OCI-LY7 (cell line): ENCODE data around the gene AGAP5. TPM values are rescaled to one million over a fixed set of nuclear protein-coding genes. Genes with fewer than 3 reads are reported as not detected.

Experiments used
- BruUV-seq: library from RNA; stranded (reverse); fragments of 400-500 nt; replicated peaks from 2 replicates; lab custom pipeline; 2021; lab: Mats Ljungman, UMichigan
- CTCF ChIA-PET: fragments of 300-600 bp; sonication (Branson Sonifier 250); formaldehyde crosslinking; loops from one replicate; lab custom pipeline; 2022; ENCODE audit warnings: antibody characterized with exemption; ENCODE audit not compliant: unreplicated experiment; lab: Charles Lee
- POLR2A ChIA-PET: fragments of 300-600 bp; sonication (Branson Sonifier 250); formaldehyde crosslinking; loops from one replicate; lab custom pipeline; 2022; ENCODE audit warnings: antibody characterized with exemption; lab: Charles Lee
- DNase-seq: peaks from one replicate; pipeline ENCODE4 v3.0.0-alpha.2; 2015; ENCODE audit warnings: low spot score
- H2AFZ ChIP-seq: fragments of 200-600 bp; sonication (generic), shearing (Covaris generic); 2 replicates; pipeline ENCODE4 v1.6.1; 2014; ENCODE audit warnings: mild to moderate bottlenecking, antibody characterized with exemption, low read length, moderate library complexity
- H3K27ac ChIP-seq: fragments of 200-600 bp; sonication (generic); 2 replicates; pipeline ENCODE4 v1.5.1; 2014; ENCODE audit warnings: mixed run types, low read depth, mild to moderate bottlenecking, moderate library complexity, low read length, inconsistent platforms; ENCODE audit not compliant: poor library complexity, severe bottlenecking
- H3K36me3 ChIP-seq: fragments of 200-600 bp; sonication (generic); 2 replicates; pipeline ENCODE4 v1.6.1; 2014; ENCODE audit warnings: mild to moderate bottlenecking, antibody characterized with exemption, low read length, moderate library complexity, mixed read lengths; ENCODE audit not compliant: insufficient read depth
- H3K4me1 ChIP-seq: fragments of 200-600 bp; sonication (generic); 2 replicates; pipeline ENCODE4 v1.5.1; 2014; ENCODE audit warnings: mild to moderate bottlenecking, low read length; ENCODE audit not compliant: insufficient read depth, poor library complexity, severe bottlenecking
- H3K4me2 ChIP-seq: fragments of 200-600 bp; sonication (generic); 2 replicates; pipeline ENCODE4 v1.6.1; 2014; ENCODE audit warnings: mild to moderate bottlenecking, low read length
- H3K4me3 ChIP-seq: fragments of 200-600 bp; sonication (generic); 2 replicates; pipeline ENCODE4 v1.5.1; 2014; ENCODE audit warnings: mild to moderate bottlenecking, low read depth, low read length; ENCODE audit not compliant: poor library complexity, severe bottlenecking
- H3K79me2 ChIP-seq: fragments of 200-600 bp; sonication (generic); 2 replicates; pipeline ENCODE4 v1.6.1; 2016; ENCODE audit warnings: low read depth, mild to moderate bottlenecking, low read length, moderate library complexity, mixed read lengths; ENCODE audit not compliant: insufficient read depth
- H3K9me2 ChIP-seq: fragments of 200-600 bp; sonication (generic); 2 replicates; pipeline ENCODE4 v1.6.1; 2016; ENCODE audit warnings: mild to moderate bottlenecking, low read length, mixed read lengths; ENCODE audit not compliant: insufficient read depth
- H3K9me3 ChIP-seq: fragments of 200-600 bp; sonication (generic); 2 replicates; pipeline ENCODE4 v1.6.1; 2014; ENCODE audit warnings: mild to moderate bottlenecking, mixed run types, low read length, mixed read lengths
- H4K20me1 ChIP-seq: fragments of 200-600 bp; sonication (generic); 2 replicates; pipeline ENCODE4 v1.6.1; 2014; ENCODE audit warnings: mild to moderate bottlenecking, antibody characterized with exemption, low read length, moderate library complexity, mixed read lengths; ENCODE audit not compliant: insufficient read depth
- EZH2phosphoT487 ChIP-seq: fragments of 200-600 bp; sonication (generic); IDR thresholded peaks from 2 replicates; pipeline ENCODE4 v1.6.1; 2018; ENCODE audit warnings: low read depth, borderline replicate concordance, mild to moderate bottlenecking, mixed run types, antibody characterized with exemption, low read length, moderate library complexity, mixed read lengths
- intact Hi-C: fragments of 100-400 bp; cut with micrococcal nuclease; formaldehyde crosslinking; loops from one replicate; pipeline ENCODE4 v1.10.0; 2022; ENCODE audit not compliant: unreplicated experiment
- total RNA-seq, 2 experiments: library from RNA; depleted of rRNA in 1 of 2; stranded (reverse); fragments of >200 nt in 1 of 2; shearing (Covaris generic) in 1 of 2; gene quantifications; 2 replicates each; pipeline ENCODE4 v1.2.3, GENCODE V29; 2014 to 2022
- TF ChIP-seq, protein P1 (sequence below): fragments of 200-600 bp; sonication (generic); conservative IDR thresholded peaks from 2 replicates; pipeline ENCODE4 v1.5.1; 2014; ENCODE audit warnings: mild to moderate bottlenecking, antibody characterized with exemption, low read length, moderate library complexity, mixed read lengths

The AGAP5 gene
- total RNA-seq, 2 experiments from 2014 or later: 4.6 to 9.9 TPM

DNA sequence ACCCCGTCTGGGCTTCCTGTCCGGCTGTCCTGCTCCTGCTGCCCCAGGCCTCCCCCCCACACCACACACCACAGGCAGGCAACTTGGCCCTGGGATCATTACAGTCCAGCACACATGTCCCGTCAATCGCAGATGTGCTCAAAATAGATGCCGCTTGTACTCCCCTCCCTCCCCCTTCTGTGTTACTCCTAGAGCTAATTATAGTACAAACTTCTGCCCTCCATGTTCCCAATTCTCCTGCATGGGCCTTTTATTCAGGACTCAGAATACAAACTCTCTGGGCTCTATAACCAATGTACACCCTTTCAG lies 42.0 kb downstream of the AGAP5 start, which contains the start of gene SYNPO2L:
TSS of gene SYNPO2L (minus strand) at position 40 of the 309 bp plus-strand sequence. CDS start 107 bp downstream, outside the sequence.
- Histone ChIP-seq H3K4me2 (no peak within 1 kb of the TSS), H3K9me2 (no peaks in the 10 kb centered on the region), H2AFZ (no peak within 1 kb of the TSS), H3K4me1 (no peaks in the 10 kb centered on the region), H3K36me3 (no peaks in the 10 kb centered on the region), H3K9me3 (no peaks in the 10 kb centered on the region), H3K4me3 (no peak within 1 kb of the TSS), H4K20me1 (no peaks in the 10 kb centered on the region), H3K27ac (no peak within 1 kb of the TSS), H3K79me2 (no peaks in the 10 kb centered on the region)
- no peak for DNase-seq
- BruUV-seq: no TSS peak
- CTCF ChIA-PET: no interaction called here
- no peak for TF ChIP-seq EZH2phosphoT487
- TF ChIP-seq, protein P1, sequence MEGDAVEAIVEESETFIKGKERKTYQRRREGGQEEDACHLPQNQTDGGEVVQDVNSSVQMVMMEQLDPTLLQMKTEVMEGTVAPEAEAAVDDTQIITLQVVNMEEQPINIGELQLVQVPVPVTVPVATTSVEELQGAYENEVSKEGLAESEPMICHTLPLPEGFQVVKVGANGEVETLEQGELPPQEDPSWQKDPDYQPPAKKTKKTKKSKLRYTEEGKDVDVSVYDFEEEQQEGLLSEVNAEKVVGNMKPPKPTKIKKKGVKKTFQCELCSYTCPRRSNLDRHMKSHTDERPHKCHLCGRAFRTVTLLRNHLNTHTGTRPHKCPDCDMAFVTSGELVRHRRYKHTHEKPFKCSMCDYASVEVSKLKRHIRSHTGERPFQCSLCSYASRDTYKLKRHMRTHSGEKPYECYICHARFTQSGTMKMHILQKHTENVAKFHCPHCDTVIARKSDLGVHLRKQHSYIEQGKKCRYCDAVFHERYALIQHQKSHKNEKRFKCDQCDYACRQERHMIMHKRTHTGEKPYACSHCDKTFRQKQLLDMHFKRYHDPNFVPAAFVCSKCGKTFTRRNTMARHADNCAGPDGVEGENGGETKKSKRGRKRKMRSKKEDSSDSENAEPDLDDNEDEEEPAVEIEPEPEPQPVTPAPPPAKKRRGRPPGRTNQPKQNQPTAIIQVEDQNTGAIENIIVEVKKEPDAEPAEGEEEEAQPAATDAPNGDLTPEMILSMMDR: no peak
- POLR2A ChIA-PET: no interaction called here
- intact Hi-C loops: no loop called here

DNA sequence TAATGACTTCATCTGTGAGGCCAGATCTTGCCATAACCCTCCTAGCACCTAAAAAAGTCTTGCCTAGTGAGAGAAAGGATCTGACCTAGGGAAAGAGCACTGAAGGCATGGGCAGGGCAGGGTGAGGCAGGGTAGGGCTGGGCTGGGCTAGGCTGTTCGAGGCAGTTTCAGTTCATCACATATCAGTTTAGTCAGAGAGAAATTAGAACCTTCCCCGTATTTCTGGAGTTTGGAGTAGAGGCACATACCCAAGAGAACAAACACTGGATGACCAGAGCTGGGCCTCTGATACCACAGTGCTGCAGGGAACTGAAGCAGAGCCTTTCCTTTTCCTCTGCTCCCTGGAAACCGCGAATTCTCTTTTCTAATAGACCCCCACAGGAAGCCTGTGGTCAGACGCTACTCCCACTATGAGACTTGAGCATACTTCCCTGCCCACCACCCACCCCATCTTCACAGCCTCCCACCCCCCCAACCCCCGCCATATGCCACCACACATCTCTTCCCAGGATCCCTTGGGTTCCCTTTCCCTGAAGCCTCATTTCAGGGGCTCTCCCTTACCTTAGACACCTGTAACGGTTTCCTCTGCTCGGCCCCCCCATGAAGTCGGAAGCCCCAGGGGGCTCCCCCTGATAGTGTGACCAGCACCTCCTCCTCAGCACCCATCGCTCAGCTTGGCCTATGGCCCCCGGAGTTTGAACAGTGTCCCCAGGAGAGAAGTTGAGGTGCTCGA lies 42.5 kb downstream of the AGAP5 start:
- H3K4me1 ChIP-seq: no peaks in the 10 kb centered on the region
- no peaks in the 10 kb centered on the region for H3K9me2 ChIP-seq
- no peak for TF ChIP-seq EZH2phosphoT487
- TF ChIP-seq, protein P1: no peak
- H3K36me3 ChIP-seq: no peaks in the 10 kb centered on the region
- no peaks in the 10 kb centered on the region for H3K9me3 ChIP-seq
- H3K4me3 ChIP-seq: no peak overlapping the region
- CTCF ChIA-PET: no interaction called here
- POLR2A ChIA-PET: interaction anchor here (0.7 kb wide), 1 partner anchor 304 kb away, joined by 3 read pairs; no protein-coding TSS in a partner anchor
- H4K20me1 ChIP-seq: no peaks in the 10 kb centered on the region
- intact Hi-C loops: no loop called here
- H3K4me2 ChIP-seq: no peak overlapping the region
- H2AFZ ChIP-seq: no peak overlapping the region
- H3K27ac ChIP-seq: no peak overlapping the region
- BruUV-seq: no TSS peak
- DNase-seq: no peak
- no peaks in the 10 kb centered on the region for H3K79me2 ChIP-seq

DNA sequence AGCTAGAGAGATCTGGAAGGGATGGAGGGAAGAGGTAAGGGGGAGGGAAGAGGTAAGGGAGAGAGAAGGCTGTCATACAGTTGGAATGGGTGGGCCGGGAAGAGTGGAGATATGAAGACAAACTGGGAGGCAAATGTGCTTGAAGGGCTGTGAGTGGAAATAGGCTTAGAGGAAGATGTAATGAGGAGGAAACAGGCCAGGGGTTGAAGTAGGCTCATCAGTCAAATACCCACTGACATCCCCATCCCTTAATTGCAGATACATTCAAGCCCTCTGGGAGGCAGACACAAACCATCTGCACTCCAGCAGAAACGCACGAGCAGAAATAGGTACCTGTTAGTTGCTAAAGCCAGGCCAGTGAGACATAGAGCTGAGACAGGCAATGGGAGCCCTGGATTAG lies 44.2 kb downstream of the AGAP5 start:
- BruUV-seq: no TSS peak
- ChIA-PET CTCF (no interaction called here), POLR2A (no interaction called here)
- intact Hi-C loops: no loop called here
- H3K79me2 ChIP-seq: no peaks in the 10 kb centered on the region
- no peak overlapping the region for H3K4me2 ChIP-seq
- H3K36me3 ChIP-seq: no peaks in the 10 kb centered on the region
- peak; percentile 34 for DNase-seq
- no peak overlapping the region for H2AFZ ChIP-seq
- no peaks in the 10 kb centered on the region for H3K9me2 ChIP-seq
- TF ChIP-seq, protein P1: peak; percentile 48
- no peak for TF ChIP-seq EZH2phosphoT487
- H3K27ac ChIP-seq: no peak overlapping the region
- H3K4me3 ChIP-seq: no peak overlapping the region
- H3K4me1 ChIP-seq: no peaks in the 10 kb centered on the region
- H4K20me1 ChIP-seq: no peaks in the 10 kb centered on the region
- no peaks in the 10 kb centered on the region for H3K9me3 ChIP-seq
